ENCODE results near the gene ACAT1. TPM values are rescaled to one million over a fixed set of nuclear protein-coding genes. Genes with fewer than 3 reads are reported as not detected.

Gene ACAT1
- total RNA-seq, 1 experiment from 2014 or later, result 31.4 TPM

DNA sequence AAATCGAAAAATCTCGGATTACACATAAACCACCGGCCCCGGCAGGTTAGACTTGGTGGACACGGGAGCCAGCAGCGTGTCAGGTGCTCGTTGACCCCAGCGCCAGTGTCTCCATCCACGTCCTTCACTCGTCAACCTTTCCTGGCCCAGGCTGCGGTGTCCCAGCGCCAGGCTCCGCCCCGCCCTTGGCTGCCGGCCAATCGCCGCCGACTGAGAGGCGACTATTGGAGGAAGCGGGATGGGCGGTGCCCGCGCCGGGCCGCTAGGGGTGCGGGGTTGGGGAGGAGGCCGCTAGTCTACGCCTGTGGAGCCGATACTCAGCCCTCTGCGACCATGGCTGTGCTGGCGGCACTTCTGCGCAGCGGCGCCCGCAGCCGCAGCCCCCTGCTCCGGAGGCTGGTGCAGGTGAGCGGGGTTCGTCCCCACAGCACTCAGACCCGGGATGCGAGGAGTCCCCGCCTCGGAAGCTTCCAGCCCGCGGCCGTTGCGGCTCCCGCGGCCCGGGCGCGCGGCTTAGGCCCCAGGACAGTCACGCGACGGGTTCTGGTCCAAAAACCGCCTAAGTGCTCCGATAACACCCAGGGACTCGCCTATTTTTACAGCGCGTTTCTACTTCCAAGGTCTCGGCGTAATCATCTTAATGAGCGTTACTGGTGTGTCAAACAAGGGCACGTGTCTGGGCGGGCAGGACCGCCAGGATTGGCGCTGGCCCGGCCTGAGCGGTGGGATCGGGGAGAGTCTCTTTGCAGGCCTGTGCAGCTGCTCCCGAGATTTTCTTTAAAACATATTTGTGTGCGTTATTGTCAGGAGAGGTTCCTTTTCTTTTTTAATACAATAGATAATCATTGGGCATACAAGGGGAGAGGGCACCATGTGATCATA is at the start of gene ACAT1 (continued):
- TF ChIP-seq, protein P1, sequence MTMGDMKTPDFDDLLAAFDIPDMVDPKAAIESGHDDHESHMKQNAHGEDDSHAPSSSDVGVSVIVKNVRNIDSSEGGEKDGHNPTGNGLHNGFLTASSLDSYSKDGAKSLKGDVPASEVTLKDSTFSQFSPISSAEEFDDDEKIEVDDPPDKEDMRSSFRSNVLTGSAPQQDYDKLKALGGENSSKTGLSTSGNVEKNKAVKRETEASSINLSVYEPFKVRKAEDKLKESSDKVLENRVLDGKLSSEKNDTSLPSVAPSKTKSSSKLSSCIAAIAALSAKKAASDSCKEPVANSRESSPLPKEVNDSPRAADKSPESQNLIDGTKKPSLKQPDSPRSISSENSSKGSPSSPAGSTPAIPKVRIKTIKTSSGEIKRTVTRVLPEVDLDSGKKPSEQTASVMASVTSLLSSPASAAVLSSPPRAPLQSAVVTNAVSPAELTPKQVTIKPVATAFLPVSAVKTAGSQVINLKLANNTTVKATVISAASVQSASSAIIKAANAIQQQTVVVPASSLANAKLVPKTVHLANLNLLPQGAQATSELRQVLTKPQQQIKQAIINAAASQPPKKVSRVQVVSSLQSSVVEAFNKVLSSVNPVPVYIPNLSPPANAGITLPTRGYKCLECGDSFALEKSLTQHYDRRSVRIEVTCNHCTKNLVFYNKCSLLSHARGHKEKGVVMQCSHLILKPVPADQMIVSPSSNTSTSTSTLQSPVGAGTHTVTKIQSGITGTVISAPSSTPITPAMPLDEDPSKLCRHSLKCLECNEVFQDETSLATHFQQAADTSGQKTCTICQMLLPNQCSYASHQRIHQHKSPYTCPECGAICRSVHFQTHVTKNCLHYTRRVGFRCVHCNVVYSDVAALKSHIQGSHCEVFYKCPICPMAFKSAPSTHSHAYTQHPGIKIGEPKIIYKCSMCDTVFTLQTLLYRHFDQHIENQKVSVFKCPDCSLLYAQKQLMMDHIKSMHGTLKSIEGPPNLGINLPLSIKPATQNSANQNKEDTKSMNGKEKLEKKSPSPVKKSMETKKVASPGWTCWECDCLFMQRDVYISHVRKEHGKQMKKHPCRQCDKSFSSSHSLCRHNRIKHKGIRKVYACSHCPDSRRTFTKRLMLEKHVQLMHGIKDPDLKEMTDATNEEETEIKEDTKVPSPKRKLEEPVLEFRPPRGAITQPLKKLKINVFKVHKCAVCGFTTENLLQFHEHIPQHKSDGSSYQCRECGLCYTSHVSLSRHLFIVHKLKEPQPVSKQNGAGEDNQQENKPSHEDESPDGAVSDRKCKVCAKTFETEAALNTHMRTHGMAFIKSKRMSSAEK (CRISPR knock-in tag; IDR thresholded peaks at IDR 0.05; ENCODE audit: borderline replicate concordance), result no peak
- TF ChIP-seq ZNF396 (CRISPR knock-in tag; IDR thresholded peaks at IDR 0.05; ENCODE audit: borderline replicate concordance) (no peak), FOXJ3 (CRISPR knock-in tag; IDR thresholded peaks at IDR 0.05; ENCODE audit: borderline replicate concordance) (no peak), JUN (CRISPR knock-in tag; IDR thresholded peaks at IDR 0.05) (no peak), PRRX2 (CRISPR knock-in tag; IDR thresholded peaks at IDR 0.05) (no peak), TEAD4 (CRISPR knock-in tag; IDR thresholded peaks at IDR 0.05) (no peak), ZNF121 (CRISPR knock-in tag; IDR thresholded peaks at IDR 0.05) (peak; percentile 100), ZBTB21 (CRISPR knock-in tag; IDR thresholded peaks at IDR 0.05; ENCODE audit: borderline replicate concordance) (no peak)
- TF ChIP-seq, protein P2, sequence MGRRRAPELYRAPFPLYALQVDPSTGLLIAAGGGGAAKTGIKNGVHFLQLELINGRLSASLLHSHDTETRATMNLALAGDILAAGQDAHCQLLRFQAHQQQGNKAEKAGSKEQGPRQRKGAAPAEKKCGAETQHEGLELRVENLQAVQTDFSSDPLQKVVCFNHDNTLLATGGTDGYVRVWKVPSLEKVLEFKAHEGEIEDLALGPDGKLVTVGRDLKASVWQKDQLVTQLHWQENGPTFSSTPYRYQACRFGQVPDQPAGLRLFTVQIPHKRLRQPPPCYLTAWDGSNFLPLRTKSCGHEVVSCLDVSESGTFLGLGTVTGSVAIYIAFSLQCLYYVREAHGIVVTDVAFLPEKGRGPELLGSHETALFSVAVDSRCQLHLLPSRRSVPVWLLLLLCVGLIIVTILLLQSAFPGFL (CRISPR knock-in tag; IDR thresholded peaks at IDR 0.05; ENCODE audit: borderline replicate concordance), result no peak
- TF ChIP-seq, protein P3, sequence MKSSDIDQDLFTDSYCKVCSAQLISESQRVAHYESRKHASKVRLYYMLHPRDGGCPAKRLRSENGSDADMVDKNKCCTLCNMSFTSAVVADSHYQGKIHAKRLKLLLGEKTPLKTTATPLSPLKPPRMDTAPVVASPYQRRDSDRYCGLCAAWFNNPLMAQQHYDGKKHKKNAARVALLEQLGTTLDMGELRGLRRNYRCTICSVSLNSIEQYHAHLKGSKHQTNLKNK (CRISPR knock-in tag; IDR thresholded peaks at IDR 0.05), result no peak
- TF ChIP-seq, protein P4, sequence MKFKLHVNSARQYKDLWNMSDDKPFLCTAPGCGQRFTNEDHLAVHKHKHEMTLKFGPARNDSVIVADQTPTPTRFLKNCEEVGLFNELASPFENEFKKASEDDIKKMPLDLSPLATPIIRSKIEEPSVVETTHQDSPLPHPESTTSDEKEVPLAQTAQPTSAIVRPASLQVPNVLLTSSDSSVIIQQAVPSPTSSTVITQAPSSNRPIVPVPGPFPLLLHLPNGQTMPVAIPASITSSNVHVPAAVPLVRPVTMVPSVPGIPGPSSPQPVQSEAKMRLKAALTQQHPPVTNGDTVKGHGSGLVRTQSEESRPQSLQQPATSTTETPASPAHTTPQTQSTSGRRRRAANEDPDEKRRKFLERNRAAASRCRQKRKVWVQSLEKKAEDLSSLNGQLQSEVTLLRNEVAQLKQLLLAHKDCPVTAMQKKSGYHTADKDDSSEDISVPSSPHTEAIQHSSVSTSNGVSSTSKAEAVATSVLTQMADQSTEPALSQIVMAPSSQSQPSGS (CRISPR knock-in tag; IDR thresholded peaks at IDR 0.05; ENCODE audit: borderline replicate concordance, low read depth), result no peak
- TF ChIP-seq, protein P5, sequence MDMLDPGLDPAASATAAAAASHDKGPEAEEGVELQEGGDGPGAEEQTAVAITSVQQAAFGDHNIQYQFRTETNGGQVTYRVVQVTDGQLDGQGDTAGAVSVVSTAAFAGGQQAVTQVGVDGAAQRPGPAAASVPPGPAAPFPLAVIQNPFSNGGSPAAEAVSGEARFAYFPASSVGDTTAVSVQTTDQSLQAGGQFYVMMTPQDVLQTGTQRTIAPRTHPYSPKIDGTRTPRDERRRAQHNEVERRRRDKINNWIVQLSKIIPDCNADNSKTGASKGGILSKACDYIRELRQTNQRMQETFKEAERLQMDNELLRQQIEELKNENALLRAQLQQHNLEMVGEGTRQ (CRISPR knock-in tag; IDR thresholded peaks at IDR 0.05), result peak; percentile 57; the same call in 1 of the 2 replicates
- TF ChIP-seq, protein P6, sequence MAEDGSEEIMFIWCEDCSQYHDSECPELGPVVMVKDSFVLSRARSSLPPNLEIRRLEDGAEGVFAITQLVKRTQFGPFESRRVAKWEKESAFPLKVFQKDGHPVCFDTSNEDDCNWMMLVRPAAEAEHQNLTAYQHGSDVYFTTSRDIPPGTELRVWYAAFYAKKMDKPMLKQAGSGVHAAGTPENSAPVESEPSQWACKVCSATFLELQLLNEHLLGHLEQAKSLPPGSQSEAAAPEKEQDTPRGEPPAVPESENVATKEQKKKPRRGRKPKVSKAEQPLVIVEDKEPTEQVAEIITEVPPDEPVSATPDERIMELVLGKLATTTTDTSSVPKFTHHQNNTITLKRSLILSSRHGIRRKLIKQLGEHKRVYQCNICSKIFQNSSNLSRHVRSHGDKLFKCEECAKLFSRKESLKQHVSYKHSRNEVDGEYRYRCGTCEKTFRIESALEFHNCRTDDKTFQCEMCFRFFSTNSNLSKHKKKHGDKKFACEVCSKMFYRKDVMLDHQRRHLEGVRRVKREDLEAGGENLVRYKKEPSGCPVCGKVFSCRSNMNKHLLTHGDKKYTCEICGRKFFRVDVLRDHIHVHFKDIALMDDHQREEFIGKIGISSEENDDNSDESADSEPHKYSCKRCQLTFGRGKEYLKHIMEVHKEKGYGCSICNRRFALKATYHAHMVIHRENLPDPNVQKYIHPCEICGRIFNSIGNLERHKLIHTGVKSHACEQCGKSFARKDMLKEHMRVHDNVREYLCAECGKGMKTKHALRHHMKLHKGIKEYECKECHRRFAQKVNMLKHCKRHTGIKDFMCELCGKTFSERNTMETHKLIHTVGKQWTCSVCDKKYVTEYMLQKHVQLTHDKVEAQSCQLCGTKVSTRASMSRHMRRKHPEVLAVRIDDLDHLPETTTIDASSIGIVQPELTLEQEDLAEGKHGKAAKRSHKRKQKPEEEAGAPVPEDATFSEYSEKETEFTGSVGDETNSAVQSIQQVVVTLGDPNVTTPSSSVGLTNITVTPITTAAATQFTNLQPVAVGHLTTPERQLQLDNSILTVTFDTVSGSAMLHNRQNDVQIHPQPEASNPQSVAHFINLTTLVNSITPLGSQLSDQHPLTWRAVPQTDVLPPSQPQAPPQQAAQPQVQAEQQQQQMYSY (CRISPR knock-in tag; IDR thresholded peaks at IDR 0.05), result no peak
- TF ChIP-seq, protein P7, sequence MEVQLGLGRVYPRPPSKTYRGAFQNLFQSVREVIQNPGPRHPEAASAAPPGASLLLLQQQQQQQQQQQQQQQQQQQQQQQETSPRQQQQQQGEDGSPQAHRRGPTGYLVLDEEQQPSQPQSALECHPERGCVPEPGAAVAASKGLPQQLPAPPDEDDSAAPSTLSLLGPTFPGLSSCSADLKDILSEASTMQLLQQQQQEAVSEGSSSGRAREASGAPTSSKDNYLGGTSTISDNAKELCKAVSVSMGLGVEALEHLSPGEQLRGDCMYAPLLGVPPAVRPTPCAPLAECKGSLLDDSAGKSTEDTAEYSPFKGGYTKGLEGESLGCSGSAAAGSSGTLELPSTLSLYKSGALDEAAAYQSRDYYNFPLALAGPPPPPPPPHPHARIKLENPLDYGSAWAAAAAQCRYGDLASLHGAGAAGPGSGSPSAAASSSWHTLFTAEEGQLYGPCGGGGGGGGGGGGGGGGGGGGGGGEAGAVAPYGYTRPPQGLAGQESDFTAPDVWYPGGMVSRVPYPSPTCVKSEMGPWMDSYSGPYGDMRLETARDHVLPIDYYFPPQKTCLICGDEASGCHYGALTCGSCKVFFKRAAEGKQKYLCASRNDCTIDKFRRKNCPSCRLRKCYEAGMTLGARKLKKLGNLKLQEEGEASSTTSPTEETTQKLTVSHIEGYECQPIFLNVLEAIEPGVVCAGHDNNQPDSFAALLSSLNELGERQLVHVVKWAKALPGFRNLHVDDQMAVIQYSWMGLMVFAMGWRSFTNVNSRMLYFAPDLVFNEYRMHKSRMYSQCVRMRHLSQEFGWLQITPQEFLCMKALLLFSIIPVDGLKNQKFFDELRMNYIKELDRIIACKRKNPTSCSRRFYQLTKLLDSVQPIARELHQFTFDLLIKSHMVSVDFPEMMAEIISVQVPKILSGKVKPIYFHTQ (CRISPR knock-in tag; IDR thresholded peaks at IDR 0.05), result no peak
- TF ChIP-seq, protein P8, sequence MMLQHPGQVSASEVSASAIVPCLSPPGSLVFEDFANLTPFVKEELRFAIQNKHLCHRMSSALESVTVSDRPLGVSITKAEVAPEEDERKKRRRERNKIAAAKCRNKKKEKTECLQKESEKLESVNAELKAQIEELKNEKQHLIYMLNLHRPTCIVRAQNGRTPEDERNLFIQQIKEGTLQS (CRISPR knock-in tag; conservative IDR thresholded peaks at IDR 0.05), result no peak
- TF ChIP-seq, protein P9, sequence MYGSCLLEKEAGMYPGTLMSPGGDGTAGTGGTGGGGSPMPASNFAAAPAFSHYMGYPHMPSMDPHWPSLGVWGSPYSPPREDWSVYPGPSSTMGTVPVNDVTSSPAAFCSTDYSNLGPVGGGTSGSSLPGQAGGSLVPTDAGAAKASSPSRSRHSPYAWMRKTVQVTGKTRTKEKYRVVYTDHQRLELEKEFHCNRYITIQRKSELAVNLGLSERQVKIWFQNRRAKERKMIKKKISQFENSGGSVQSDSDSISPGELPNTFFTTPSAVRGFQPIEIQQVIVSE (CRISPR knock-in tag; IDR thresholded peaks at IDR 0.05; ENCODE audit: borderline replicate concordance), result no peak
- TF ChIP-seq, protein P10, sequence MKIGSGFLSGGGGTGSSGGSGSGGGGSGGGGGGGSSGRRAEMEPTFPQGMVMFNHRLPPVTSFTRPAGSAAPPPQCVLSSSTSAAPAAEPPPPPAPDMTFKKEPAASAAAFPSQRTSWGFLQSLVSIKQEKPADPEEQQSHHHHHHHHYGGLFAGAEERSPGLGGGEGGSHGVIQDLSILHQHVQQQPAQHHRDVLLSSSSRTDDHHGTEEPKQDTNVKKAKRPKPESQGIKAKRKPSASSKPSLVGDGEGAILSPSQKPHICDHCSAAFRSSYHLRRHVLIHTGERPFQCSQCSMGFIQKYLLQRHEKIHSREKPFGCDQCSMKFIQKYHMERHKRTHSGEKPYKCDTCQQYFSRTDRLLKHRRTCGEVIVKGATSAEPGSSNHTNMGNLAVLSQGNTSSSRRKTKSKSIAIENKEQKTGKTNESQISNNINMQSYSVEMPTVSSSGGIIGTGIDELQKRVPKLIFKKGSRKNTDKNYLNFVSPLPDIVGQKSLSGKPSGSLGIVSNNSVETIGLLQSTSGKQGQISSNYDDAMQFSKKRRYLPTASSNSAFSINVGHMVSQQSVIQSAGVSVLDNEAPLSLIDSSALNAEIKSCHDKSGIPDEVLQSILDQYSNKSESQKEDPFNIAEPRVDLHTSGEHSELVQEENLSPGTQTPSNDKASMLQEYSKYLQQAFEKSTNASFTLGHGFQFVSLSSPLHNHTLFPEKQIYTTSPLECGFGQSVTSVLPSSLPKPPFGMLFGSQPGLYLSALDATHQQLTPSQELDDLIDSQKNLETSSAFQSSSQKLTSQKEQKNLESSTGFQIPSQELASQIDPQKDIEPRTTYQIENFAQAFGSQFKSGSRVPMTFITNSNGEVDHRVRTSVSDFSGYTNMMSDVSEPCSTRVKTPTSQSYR (CRISPR knock-in tag; IDR thresholded peaks at IDR 0.05), result no peak
